ENCODE results near the gene PIGK. TPM values are rescaled to one million over a fixed set of nuclear protein-coding genes. Genes with fewer than 3 reads are reported as not detected.

The PIGK gene
- total and polyA plus RNA-seq, 2 donors (not counting 1 experiment from before 2014, with no cell fraction given): 3.1 to 14.9 TPM

DNA sequence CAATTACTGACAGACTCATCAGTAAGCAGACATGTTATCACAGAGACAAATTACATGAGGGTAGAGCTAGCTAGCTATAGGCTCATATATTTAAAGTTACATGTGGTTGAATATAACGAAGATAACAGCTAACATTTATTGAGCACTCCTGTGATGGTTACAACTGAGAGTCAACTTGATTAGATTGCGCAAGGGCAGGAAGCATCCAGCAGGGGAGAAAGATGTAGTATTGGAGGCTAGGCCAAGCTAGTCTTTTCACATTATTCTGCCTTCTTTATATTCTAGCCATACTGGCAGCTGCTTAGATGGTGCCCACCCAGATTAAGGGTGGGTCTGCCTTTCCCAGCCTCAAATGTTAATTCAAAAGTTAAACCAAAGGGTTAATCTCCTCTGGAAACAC lies 37.1 kb downstream of the PIGK start:
- Mint-ChIP-seq H3K4me1 (no peaks in the 10 kb centered on the region), H3K9me3 (ENCODE audit: insufficient read depth) (peaks cover 5% of the 10 kb centered on the region), H3K27me3 (no peaks in the 10 kb centered on the region), H3K27ac (no peak overlapping the region), H3K4me3 (no peak overlapping the region)
- ChIA-PET POLR2A (no interaction called here), CTCF (no interaction called here)
- Histone ChIP-seq H3K4me1 (ENCODE audit: control insufficient read depth in 2 of 2, insufficient read depth in 2 of 2, low read length in 2 of 2) (no peaks in the 10 kb centered on the region), H3K4me2 (replicated peaks; ENCODE audit: low read depth, low read length, poor library complexity, severe bottlenecking) (no peak overlapping the region), H2AFZ (ENCODE audit: insufficient read depth, low read depth, low read length, poor library complexity, severe bottlenecking) (no peak overlapping the region), H3K9ac (ENCODE audit: low read length) (no peak overlapping the region), H3K27ac (ENCODE audit: low read length in 2 of 2) (no peak overlapping the region), H3K9me3 (ENCODE audit: control extremely low read depth in 1 of 3, control insufficient read depth in 2 of 3, insufficient read depth in 1 of 3, low read length in 2 of 3) (peaks cover 0 to 6% (median 4%) of the 10 kb centered on the region in 3 donors), H3K36me3 (replicated peaks in 1 of 2; ENCODE audit: control extremely low read depth in 1 of 2, control insufficient read depth in 1 of 2, extremely low read depth in 1 of 2, insufficient read depth in 2 of 2, low read length in 1 of 2) (no peaks in the 10 kb centered on the region), H3K79me2 (ENCODE audit: control insufficient read depth, insufficient read depth, low read length) (no peaks in the 10 kb centered on the region), H4K20me1 (ENCODE audit: control insufficient read depth, insufficient read depth, low read length, poor library complexity, severe bottlenecking) (no peaks in the 10 kb centered on the region), H3K27me3 (replicated peaks in 1 of 4; ENCODE audit: control extremely low read depth in 1 of 4, control insufficient read depth in 3 of 4, insufficient read depth in 4 of 4, low read length in 3 of 4) (no peaks in the 10 kb centered on the region), H3K4me3 (ENCODE audit: control extremely low read depth in 1 of 5, extremely low read depth in 1 of 5, insufficient read depth in 1 of 5, low read depth in 2 of 5, low read length in 4 of 5) (no peak overlapping the region)
- intact Hi-C loops (cut with micrococcal nuclease): no loop called here
- no CpG with 5 or more reads among the region's 2 CpGs for WGBS (ENCODE audit: insufficient coverage)
- ATAC-seq (ENCODE audit: low read depth) (no peak), DNase-seq (no peak)
- no peak for TF ChIP-seq EZH2 (IDR thresholded peaks at IDR 0.05; ENCODE audit: borderline replicate concordance, insufficient read depth, low read depth, low read length, poor library complexity, severe bottlenecking)
- TF ChIP-seq, protein P1, sequence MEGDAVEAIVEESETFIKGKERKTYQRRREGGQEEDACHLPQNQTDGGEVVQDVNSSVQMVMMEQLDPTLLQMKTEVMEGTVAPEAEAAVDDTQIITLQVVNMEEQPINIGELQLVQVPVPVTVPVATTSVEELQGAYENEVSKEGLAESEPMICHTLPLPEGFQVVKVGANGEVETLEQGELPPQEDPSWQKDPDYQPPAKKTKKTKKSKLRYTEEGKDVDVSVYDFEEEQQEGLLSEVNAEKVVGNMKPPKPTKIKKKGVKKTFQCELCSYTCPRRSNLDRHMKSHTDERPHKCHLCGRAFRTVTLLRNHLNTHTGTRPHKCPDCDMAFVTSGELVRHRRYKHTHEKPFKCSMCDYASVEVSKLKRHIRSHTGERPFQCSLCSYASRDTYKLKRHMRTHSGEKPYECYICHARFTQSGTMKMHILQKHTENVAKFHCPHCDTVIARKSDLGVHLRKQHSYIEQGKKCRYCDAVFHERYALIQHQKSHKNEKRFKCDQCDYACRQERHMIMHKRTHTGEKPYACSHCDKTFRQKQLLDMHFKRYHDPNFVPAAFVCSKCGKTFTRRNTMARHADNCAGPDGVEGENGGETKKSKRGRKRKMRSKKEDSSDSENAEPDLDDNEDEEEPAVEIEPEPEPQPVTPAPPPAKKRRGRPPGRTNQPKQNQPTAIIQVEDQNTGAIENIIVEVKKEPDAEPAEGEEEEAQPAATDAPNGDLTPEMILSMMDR (IDR thresholded peaks at IDR 0.05): no peak

DNA sequence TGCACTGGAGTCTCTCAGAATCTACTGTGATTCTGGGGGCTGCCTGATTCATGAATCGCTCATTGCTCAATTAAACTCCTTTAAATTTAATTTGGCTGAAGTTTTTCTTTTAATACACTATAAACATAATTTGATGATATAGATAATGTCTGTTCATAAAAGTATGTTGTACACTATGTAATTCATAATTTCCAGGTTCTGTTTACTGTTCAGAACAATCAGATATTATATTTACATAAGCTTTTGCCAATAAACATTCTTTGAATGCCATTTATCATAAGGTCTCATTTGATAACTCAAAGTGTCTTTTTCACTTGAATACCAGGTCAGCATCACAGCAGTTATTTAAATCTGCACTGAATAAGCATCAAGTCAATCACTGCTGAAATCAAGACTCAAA lies 39.6 kb downstream of the PIGK start:
- no peaks in the 10 kb centered on the region for H4K20me1 ChIP-seq (ENCODE audit: control insufficient read depth, insufficient read depth, low read length, poor library complexity, severe bottlenecking)
- WGBS (ENCODE audit: insufficient coverage): no CpG with 5 or more reads among the region's 1 CpG
- ATAC-seq (ENCODE audit: low read depth): no peak
- H3K27me3 ChIP-seq (replicated peaks in 1 of 4; ENCODE audit: control extremely low read depth in 1 of 4, control insufficient read depth in 3 of 4, insufficient read depth in 4 of 4, low read length in 3 of 4): no peaks in the 10 kb centered on the region
- TF ChIP-seq EZH2 (IDR thresholded peaks at IDR 0.05; ENCODE audit: borderline replicate concordance, insufficient read depth, low read depth, low read length, poor library complexity, severe bottlenecking): no peak
- TF ChIP-seq, protein P1 (IDR thresholded peaks at IDR 0.05): no peak
- no peak overlapping the region for H2AFZ ChIP-seq (ENCODE audit: insufficient read depth, low read depth, low read length, poor library complexity, severe bottlenecking)
- peaks cover 0 to 7% (median 6%) of the 10 kb centered on the region in 3 donors for H3K9me3 ChIP-seq (ENCODE audit: control extremely low read depth in 1 of 3, control insufficient read depth in 2 of 3, insufficient read depth in 1 of 3, low read length in 2 of 3)
- H3K4me2 ChIP-seq (replicated peaks; ENCODE audit: low read depth, low read length, poor library complexity, severe bottlenecking): no peak overlapping the region
- H3K4me3 ChIP-seq (ENCODE audit: control extremely low read depth in 1 of 5, extremely low read depth in 1 of 5, insufficient read depth in 1 of 5, low read depth in 2 of 5, low read length in 4 of 5): no peak overlapping the region
- H3K4me1 ChIP-seq (ENCODE audit: control insufficient read depth in 2 of 2, insufficient read depth in 2 of 2, low read length in 2 of 2): no peaks in the 10 kb centered on the region
- no peaks in the 10 kb centered on the region for H3K36me3 ChIP-seq (replicated peaks in 1 of 2; ENCODE audit: control extremely low read depth in 1 of 2, control insufficient read depth in 1 of 2, extremely low read depth in 1 of 2, insufficient read depth in 2 of 2, low read length in 1 of 2)
- no peak overlapping the region for H3K9ac ChIP-seq (ENCODE audit: low read length)
- DNase-seq: no peak
- no peak overlapping the region for H3K27ac Mint-ChIP-seq
- no peaks in the 10 kb centered on the region for H3K79me2 ChIP-seq (ENCODE audit: control insufficient read depth, insufficient read depth, low read length)
- intact Hi-C loops (cut with micrococcal nuclease): no loop called here
- H3K27me3 Mint-ChIP-seq: no peaks in the 10 kb centered on the region
- no peak overlapping the region for H3K27ac ChIP-seq (ENCODE audit: low read length in 2 of 2)
- ChIA-PET POLR2A (no interaction called here), CTCF (no interaction called here)
- peaks cover 5% of the 10 kb centered on the region for H3K9me3 Mint-ChIP-seq (ENCODE audit: insufficient read depth)
- no peaks in the 10 kb centered on the region for H3K4me1 Mint-ChIP-seq
- H3K4me3 Mint-ChIP-seq: no peak overlapping the region

Measured in B cell (primary cell).